ENCODE measurements around the gene FTO.

The FTO gene

DNA sequence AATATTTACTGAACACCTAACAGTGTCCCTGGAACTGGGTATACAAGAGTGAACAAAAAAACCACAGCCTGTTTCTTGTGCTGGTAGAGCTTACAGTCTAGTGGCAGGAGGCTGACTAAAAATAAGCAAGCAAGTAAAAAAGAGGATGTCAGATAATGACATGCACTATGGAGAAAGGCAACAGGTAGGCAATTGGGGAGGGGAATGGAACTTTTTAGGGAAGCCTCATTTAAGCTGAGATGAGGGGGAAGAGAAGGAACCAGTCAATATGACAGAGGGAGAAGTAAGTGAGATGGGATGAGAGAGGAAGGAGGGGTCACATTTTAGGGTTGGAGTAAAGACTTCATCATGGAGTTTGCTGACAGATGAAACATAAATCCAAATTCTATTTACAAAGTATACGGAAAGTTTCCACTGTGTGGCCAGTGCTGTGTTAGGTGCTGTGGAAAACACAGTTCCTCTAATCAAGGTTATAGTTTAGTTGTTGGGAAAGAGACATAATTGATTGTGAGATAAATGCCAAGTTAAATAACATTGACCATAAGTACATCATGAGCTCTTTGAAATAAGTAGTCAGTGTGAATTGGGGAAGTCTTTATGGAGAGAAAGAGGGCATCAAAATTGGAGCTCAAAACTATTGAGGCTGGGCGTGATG is 251.4 kb downstream of the FTO start:
- peaks cover 5% of the 10 kb centered on the region for H3K4me1 ChIP-seq (ENCODE audit: low read length)
- H3K9me3 ChIP-seq (replicated peaks; ENCODE audit: insufficient read depth, low read length) = no peaks in the 10 kb centered on the region
- no peak overlapping the region for H3K4me2 ChIP-seq (ENCODE audit: low read depth, low read length)
- H3K4me3 ChIP-seq (ENCODE audit: low read length) = no peak overlapping the region
- no peaks in the 10 kb centered on the region for H3K27me3 ChIP-seq (replicated peaks; ENCODE audit: insufficient read depth, low read length)
- H2AFZ ChIP-seq (ENCODE audit: low read length) = no peak overlapping the region
- H3K27ac ChIP-seq (ENCODE audit: low read length) = no peak overlapping the region
- H3K36me3 ChIP-seq (replicated peaks; ENCODE audit: insufficient read depth, low read length) = no peaks in the 10 kb centered on the region
- no peaks in the 10 kb centered on the region for H3F3A ChIP-seq (ENCODE audit: insufficient read depth, low read length)
- no peaks in the 10 kb centered on the region for H3K9me2 ChIP-seq (replicated peaks; ENCODE audit: insufficient read depth, low read length)
- TF ChIP-seq, protein P1, sequence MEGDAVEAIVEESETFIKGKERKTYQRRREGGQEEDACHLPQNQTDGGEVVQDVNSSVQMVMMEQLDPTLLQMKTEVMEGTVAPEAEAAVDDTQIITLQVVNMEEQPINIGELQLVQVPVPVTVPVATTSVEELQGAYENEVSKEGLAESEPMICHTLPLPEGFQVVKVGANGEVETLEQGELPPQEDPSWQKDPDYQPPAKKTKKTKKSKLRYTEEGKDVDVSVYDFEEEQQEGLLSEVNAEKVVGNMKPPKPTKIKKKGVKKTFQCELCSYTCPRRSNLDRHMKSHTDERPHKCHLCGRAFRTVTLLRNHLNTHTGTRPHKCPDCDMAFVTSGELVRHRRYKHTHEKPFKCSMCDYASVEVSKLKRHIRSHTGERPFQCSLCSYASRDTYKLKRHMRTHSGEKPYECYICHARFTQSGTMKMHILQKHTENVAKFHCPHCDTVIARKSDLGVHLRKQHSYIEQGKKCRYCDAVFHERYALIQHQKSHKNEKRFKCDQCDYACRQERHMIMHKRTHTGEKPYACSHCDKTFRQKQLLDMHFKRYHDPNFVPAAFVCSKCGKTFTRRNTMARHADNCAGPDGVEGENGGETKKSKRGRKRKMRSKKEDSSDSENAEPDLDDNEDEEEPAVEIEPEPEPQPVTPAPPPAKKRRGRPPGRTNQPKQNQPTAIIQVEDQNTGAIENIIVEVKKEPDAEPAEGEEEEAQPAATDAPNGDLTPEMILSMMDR (IDR thresholded peaks at IDR 0.05; ENCODE audit: low read length) = no peak
- no peak for TF ChIP-seq EZH2 (optimal IDR thresholded peaks at IDR 0.05; ENCODE audit: low read depth, low read length)
- no peak for TF ChIP-seq EZH2phosphoT487 (IDR thresholded peaks at IDR 0.05; ENCODE audit: low read length)
- no peaks in the 10 kb centered on the region for H3K79me2 ChIP-seq (ENCODE audit: low read length)
- no peak for DNase-seq
- no peaks in the 10 kb centered on the region for H4K20me1 ChIP-seq (ENCODE audit: insufficient read depth, low read length)
- no peak overlapping the region for H3K9ac ChIP-seq (ENCODE audit: low read length)

DNA sequence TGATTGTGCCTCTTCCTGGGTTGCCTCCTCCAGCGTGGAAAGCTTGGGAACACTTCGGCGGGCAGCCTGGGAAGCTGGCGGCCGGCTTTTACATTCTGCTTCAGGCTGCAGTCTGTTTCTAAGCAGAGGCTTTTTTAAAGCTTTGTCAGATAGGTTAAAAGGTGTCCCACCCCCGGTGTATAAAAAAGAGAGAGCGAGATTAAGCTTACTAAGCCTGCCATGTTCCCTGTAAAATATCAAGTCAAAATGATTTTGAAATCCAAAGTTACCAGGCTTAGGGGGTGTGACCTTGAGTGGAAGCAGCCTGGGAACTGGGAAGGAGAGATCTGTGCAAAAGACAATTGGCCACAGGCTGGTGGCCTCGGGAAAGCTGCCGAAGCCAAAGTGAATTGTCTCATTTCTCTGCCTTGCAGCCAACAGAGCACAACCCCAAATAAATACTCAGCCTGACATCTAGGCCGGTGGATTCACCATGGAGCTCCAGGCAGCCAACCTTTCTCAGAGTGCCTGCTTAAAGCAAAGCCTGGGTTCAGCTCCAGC is 254.5 kb downstream of the FTO start:
- H3K9me3 ChIP-seq (replicated peaks; ENCODE audit: insufficient read depth, low read length) = no peaks in the 10 kb centered on the region
- no peak overlapping the region for H3K27ac ChIP-seq (ENCODE audit: low read length)
- H3K4me1 ChIP-seq (ENCODE audit: low read length) = no peaks in the 10 kb centered on the region
- no peak overlapping the region for H3K4me2 ChIP-seq (ENCODE audit: low read depth, low read length)
- no peaks in the 10 kb centered on the region for H3K79me2 ChIP-seq (ENCODE audit: low read length)
- H2AFZ ChIP-seq (ENCODE audit: low read length) = no peak overlapping the region
- TF ChIP-seq EZH2phosphoT487 (IDR thresholded peaks at IDR 0.05; ENCODE audit: low read length) = no peak
- TF ChIP-seq, protein P1 (IDR thresholded peaks at IDR 0.05; ENCODE audit: low read length) = no peak
- DNase-seq = no peak
- no peak overlapping the region for H3K4me3 ChIP-seq (ENCODE audit: low read length)
- H3K36me3 ChIP-seq (replicated peaks; ENCODE audit: insufficient read depth, low read length) = no peaks in the 10 kb centered on the region
- no peak overlapping the region for H3K9ac ChIP-seq (ENCODE audit: low read length)
- H4K20me1 ChIP-seq (ENCODE audit: insufficient read depth, low read length) = no peaks in the 10 kb centered on the region
- no peaks in the 10 kb centered on the region for H3K9me2 ChIP-seq (replicated peaks; ENCODE audit: insufficient read depth, low read length)
- no peaks in the 10 kb centered on the region for H3K27me3 ChIP-seq (replicated peaks; ENCODE audit: insufficient read depth, low read length)
- H3F3A ChIP-seq (ENCODE audit: insufficient read depth, low read length) = no peaks in the 10 kb centered on the region

DNA sequence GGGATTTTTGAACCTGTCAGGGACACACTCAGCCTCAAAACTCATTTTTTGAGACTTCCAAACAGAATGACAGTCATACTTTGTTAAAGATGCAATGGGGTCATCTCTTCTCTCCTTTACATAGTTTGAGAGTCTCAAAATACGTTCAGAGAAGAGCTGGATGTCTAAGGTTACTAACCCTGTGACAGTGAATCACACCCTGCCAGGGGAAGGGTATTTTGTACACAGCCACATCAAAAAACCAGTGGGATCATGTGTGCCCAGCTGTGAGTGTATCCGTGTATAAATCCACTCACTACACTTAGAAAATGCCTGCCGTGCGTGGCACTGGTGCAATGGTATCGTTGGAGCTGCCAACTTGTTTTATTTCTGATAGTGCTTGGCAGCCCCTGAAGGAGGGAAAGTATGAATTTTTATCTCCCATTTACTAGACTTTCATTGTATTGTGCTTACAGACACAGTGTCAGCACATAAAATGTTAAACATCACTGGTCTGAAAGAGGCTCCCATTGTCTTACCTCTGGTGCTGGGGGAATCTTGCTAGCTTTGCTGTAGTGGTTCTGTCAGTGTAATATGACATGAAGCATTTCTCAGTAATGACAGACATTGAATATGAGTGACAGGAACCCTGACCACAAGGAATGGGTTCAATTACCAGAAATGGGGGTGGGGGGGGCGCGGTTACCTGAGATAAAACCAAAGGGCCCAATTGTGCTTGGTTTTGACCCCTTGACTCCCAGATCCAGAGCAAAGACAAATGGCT is 256.3 kb downstream of the FTO start:
- no peak overlapping the region for H3K4me3 ChIP-seq (ENCODE audit: low read length)
- H3K36me3 ChIP-seq (replicated peaks; ENCODE audit: insufficient read depth, low read length) = no peaks in the 10 kb centered on the region
- H3K79me2 ChIP-seq (ENCODE audit: low read length) = no peaks in the 10 kb centered on the region

More for the DNA sequence above, 256.3 kb downstream of the FTO start:
- H3K9me2 ChIP-seq (replicated peaks; ENCODE audit: insufficient read depth, low read length) = no peaks in the 10 kb centered on the region
- no peaks in the 10 kb centered on the region for H3K27me3 ChIP-seq (replicated peaks; ENCODE audit: insufficient read depth, low read length)
- H3K9me3 ChIP-seq (replicated peaks; ENCODE audit: insufficient read depth, low read length) = no peaks in the 10 kb centered on the region
- no peak overlapping the region for H3K4me2 ChIP-seq (ENCODE audit: low read depth, low read length)
- no peaks in the 10 kb centered on the region for H4K20me1 ChIP-seq (ENCODE audit: insufficient read depth, low read length)
- no peaks in the 10 kb centered on the region for H3K4me1 ChIP-seq (ENCODE audit: low read length)
- no peak overlapping the region for H3K9ac ChIP-seq (ENCODE audit: low read length)
- H2AFZ ChIP-seq (ENCODE audit: low read length) = no peak overlapping the region
- no peaks in the 10 kb centered on the region for H3F3A ChIP-seq (ENCODE audit: insufficient read depth, low read length)
- H3K27ac ChIP-seq (ENCODE audit: low read length) = no peak overlapping the region
- TF ChIP-seq EZH2phosphoT487 (IDR thresholded peaks at IDR 0.05; ENCODE audit: low read length) (no peak), EZH2 (optimal IDR thresholded peaks at IDR 0.05; ENCODE audit: low read depth, low read length) (no peak)
- TF ChIP-seq, protein P1 (IDR thresholded peaks at IDR 0.05; ENCODE audit: low read length) = no peak
- DNase-seq = no peak
